ENCODE measurements around the gene RNF169. TPM values are rescaled to one million over a fixed set of nuclear protein-coding genes. Genes with fewer than 3 reads are reported as not detected.
"Not testable (repeated sequence)": the region's sequence is repeated elsewhere in the genome, so short reads cannot be mapped to it uniquely, and the experiment has no call there.

Gene RNF169
- total RNA-seq, 1 donor from 2014 or later, result 19.5 TPM

DNA sequence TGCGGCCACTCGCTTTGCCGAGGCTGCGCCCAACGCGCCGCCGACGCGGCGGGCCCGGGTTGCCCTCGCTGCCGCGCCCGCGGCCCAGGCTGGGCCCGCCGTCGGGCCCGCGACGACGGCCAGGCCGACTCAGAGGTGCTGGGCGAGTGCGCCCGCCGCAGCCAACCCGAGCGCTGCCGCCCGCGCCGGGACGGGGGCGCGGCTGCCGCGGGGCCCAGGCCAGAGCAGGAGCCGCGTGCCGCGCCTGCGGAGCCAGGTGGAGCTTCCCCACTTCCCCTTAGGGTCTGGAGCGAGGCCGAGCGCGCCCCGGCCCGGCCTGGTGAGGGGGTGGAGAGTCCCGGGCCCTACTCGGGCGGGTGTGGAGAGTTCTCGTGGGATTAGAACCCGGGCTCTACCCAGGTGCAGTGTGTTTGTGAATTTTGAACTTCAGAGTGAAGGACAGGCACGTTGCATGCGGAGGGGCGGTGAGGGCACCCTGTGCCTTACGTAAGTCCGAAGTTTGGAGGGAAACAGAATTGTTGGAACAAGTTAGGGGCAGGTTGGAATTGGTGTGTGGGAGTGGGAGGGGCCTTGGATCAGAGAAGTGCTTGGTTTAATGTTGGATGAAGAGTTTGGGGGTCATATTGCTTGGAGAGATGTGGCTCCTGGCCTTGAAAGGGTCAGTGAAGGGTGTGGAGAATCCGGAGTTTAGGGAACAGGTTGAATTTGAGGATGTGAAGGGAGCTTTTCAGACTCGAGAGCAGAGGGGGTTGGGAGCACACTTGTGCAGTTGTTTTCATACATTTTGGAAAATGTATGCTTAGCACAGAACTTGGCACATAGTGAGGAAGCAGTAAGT lies 697 bp downstream of the RNF169 start:
- TF ChIP-seq, protein P1, sequence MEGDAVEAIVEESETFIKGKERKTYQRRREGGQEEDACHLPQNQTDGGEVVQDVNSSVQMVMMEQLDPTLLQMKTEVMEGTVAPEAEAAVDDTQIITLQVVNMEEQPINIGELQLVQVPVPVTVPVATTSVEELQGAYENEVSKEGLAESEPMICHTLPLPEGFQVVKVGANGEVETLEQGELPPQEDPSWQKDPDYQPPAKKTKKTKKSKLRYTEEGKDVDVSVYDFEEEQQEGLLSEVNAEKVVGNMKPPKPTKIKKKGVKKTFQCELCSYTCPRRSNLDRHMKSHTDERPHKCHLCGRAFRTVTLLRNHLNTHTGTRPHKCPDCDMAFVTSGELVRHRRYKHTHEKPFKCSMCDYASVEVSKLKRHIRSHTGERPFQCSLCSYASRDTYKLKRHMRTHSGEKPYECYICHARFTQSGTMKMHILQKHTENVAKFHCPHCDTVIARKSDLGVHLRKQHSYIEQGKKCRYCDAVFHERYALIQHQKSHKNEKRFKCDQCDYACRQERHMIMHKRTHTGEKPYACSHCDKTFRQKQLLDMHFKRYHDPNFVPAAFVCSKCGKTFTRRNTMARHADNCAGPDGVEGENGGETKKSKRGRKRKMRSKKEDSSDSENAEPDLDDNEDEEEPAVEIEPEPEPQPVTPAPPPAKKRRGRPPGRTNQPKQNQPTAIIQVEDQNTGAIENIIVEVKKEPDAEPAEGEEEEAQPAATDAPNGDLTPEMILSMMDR (IDR thresholded peaks at IDR 0.05), result no peak
- Histone ChIP-seq H3K36me3 (no peaks in the 10 kb centered on the region), H3K27me3 (no peaks in the 10 kb centered on the region), H3K27ac (peak overlapping the region; percentile 89 to 91), H3K4me3 (peak overlapping the region; percentile 72 to 97), H3K9me3 (no peaks in the 10 kb centered on the region), H3K4me1 (peaks cover 2 to 22% of the 10 kb centered on the region in 2 donors)
- DNase-seq (ENCODE audit: low spot score in 2 of 2), result peak in 1 of 2 donors; percentile 67
- intact Hi-C loops (cut with DNase I), result loop anchor here (5.0 to 10.0 kb wide), 5 partner anchors 73 to 495 kb away; partner anchors contain the start of genes LIPT2, PGM2L1, SPCS2 and XRRA1

DNA sequence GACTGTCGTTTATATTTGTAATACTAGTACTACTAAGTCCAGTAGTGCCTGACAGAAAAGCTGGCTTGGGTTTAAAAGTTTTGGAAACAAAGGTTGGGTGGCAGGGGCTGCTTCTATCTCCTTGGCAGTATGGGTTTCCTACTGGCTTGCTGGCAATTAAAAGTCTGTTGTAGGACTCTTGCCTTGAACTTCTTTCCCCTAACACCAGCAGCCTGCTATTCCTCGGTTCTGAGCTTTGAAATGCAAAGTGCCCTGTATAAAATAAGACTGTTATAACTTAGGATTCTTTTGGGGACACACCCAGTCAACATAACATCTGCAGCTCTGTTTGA lies 1.3 kb downstream of the RNF169 start:
- peaks cover 6 to 28% of the 10 kb centered on the region in 2 donors for H3K4me1 ChIP-seq
- TF ChIP-seq, protein P1 (IDR thresholded peaks at IDR 0.05), result no peak

DNA sequence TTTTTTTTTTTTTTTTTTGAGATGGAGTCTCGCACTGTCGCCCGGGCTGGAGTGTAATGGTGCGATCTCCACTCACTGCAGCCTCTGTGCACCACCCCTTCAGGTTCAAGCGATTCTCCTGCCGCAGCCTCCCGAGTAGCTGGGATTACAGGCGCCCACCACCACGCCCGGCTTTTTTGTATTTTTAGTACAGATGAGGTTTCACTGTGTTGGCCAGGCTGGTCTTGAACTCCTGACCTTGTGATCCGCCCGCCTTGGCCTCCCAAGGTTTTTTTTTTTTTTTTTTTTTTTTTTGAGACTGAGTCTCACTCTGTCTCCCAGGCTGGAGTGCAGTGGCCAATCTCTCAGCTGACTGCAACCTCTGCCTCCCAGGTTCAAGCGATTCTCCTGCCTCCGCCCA lies 1.9 kb downstream of the RNF169 start:
- H3K4me3 ChIP-seq; H3K27me3 ChIP-seq; H3K9me3 ChIP-seq; H3K27ac ChIP-seq; intact Hi-C loops (cut with DNase I); H3K36me3 ChIP-seq; DNase-seq (ENCODE audit: low spot score in 2 of 2): not testable (repeated sequence)
- peaks cover 6 to 34% of the 10 kb centered on the region in 2 donors for H3K4me1 ChIP-seq

More for the DNA sequence above, 1.3 kb downstream of the RNF169 start:
- Histone ChIP-seq H3K9me3 (no peaks in the 10 kb centered on the region), H3K4me3 (peak overlapping the region; percentile 72 to 97), H3K27ac (no peak overlapping the region), H3K27me3 (no peaks in the 10 kb centered on the region), H3K36me3 (no peaks in the 10 kb centered on the region)
- DNase-seq (ENCODE audit: low spot score in 2 of 2), result no peak
- intact Hi-C loops (cut with DNase I), result loop anchor here (5.0 to 10.0 kb wide), 5 partner anchors 72 to 495 kb away; partner anchors contain the start of genes LIPT2, PGM2L1, SPCS2 and XRRA1

DNA sequence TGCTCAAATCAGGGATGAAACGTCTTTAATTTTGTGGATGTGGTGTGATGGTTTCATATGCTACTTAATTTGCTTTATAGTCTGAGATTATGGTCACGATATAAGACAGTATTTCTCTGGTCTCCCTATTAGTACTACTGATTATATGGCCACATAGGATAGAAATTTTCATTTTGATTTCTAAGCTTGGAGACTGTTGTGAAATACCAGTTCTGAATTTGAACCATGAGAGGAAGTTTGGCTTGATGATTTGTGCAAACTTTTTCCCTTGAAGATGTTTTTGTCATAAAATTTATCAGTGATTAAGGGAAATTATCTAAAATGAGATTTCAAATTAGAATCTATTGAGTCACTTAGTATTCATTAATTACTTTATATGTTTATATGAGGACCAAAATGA lies 2.7 kb downstream of the RNF169 start:
- Histone ChIP-seq H3K27me3 (no peaks in the 10 kb centered on the region), H3K36me3 (no peaks in the 10 kb centered on the region), H3K4me3 (no peak overlapping the region), H3K4me1 (peaks cover 6 to 35% of the 10 kb centered on the region in 2 donors), H3K27ac (no peak overlapping the region), H3K9me3 (no peaks in the 10 kb centered on the region)
- intact Hi-C loops (cut with DNase I), result no loop called here
- no peak for DNase-seq (ENCODE audit: low spot score in 2 of 2)
- TF ChIP-seq, protein P1 (IDR thresholded peaks at IDR 0.05), result no peak

DNA sequence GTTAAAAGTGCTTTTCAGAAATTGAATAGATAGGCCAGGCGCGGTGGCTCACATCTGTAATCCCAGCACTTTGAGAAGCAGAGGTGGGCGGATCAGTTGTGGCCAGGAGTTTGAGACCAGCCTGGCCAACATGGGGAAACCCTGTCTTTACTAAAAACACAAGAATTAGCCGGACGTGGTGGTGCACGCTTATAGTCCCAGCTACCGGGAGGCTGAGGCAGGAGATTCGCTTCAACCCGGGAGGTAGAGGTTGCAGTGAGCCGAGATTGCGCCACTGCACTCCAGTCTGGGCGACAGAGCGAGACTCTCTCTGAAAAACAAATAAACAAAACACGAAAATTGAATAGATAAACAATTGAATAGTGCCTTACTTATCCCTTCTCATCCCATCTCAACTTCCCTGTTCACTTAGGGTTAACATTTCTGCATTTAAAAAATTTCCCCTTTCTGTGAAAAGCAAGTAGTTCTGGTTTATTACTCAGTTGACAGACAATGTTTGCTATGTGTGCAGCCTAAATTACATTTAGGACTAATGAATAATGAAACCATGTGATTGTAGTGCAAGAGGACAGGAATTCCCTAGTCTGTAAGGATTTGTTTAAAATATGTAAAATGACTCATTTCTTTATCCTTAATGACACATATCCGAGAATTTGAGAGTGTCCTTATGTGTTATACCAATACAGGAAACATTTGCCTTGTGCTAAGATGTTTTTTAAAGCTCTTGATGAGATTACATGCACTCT lies 6.0 kb downstream of the RNF169 start:
- Histone ChIP-seq H3K4me3 (no peak overlapping the region), H3K27ac (no peak overlapping the region), H3K27me3 (no peaks in the 10 kb centered on the region), H3K4me1 (peaks cover 6 to 24% of the 10 kb centered on the region in 2 donors), H3K36me3 (no peaks in the 10 kb centered on the region), H3K9me3 (no peaks in the 10 kb centered on the region)
- intact Hi-C loops (cut with DNase I), result no loop called here
- no peak for DNase-seq (ENCODE audit: low spot score in 2 of 2)
- TF ChIP-seq, protein P1 (IDR thresholded peaks at IDR 0.05), result no peak

Data from ascending aorta (tissue), 2 donors.